H1 (cell line): ENCODE measurements around the gene KCNQ2.

Experiments used
- CHD2 ChIP-seq: IDR thresholded peaks from 2 replicates; pipeline ENCODE4 v1.6.1; 2012; ENCODE audit warnings: low read length, improper control_type of control experiment
- CTBP2 ChIP-seq: IDR thresholded peaks from 2 replicates; pipeline ENCODE4 v1.7.0; 2011; ENCODE audit warnings: borderline replicate concordance, mild to moderate bottlenecking, moderate library complexity, mixed read lengths, low read length; ENCODE audit not compliant: insufficient read depth, insufficient read length
- CTCF ChIP-seq, 3 experiments: IDR thresholded peaks; 1 replicate in 2 of 3; 2 replicates in 1 of 3; pipeline versions ENCODE4 v1.5.1 to v1.6.1; 2011; ENCODE audit warnings: low read length in 3 of 3, mild to moderate bottlenecking in 3 of 3, inconsistent platforms in 2 of 3, low read depth in 1 of 3, moderate library complexity in 1 of 3; ENCODE audit not compliant: insufficient read depth in 1 of 3; ENCODE audit errors: control extremely low read depth in 1 of 3
- EGR1 ChIP-seq: IDR thresholded peaks from 2 replicates; pipeline ENCODE4 v1.6.1; 2011; ENCODE audit warnings: low read depth, low read length, borderline replicate concordance
- EZH2 ChIP-seq: fragments of 200-600 bp; sonication (generic); IDR thresholded peaks from 2 replicates; pipeline ENCODE4 v1.7.1; 2012; ENCODE audit warnings: low read depth, mild to moderate bottlenecking, moderate library complexity, low read length, inconsistent platforms; ENCODE audit not compliant: severe bottlenecking
- JUND ChIP-seq: IDR thresholded peaks from 2 replicates; pipeline ENCODE4 v1.6.1; 2011; ENCODE audit warnings: mild to moderate bottlenecking, improper control_type of control experiment, low read length
- POLR2A ChIP-seq, 2 experiments: IDR thresholded peaks; 1 replicate in 1 of 2; 2 replicates in 1 of 2; pipeline ENCODE4 v1.6.1; 2011; ENCODE audit warnings: low read depth in 2 of 2, low read length in 2 of 2, mild to moderate bottlenecking in 2 of 2; ENCODE audit errors: control extremely low read depth in 1 of 2
- SIRT6 ChIP-seq: IDR thresholded peaks from one replicate; pipeline ENCODE4 v1.7.1; 2012; ENCODE audit warnings: low read length, inconsistent platforms
- SIX5 ChIP-seq: IDR thresholded peaks from 2 replicates; pipeline ENCODE4 v1.6.1; 2011; ENCODE audit warnings: mild to moderate bottlenecking, low read depth, low read length
- TBP ChIP-seq: IDR thresholded peaks from 2 replicates; pipeline ENCODE4 v1.6.1; 2011; ENCODE audit warnings: low read depth, low read length, improper control_type of control experiment
- ZNF274 ChIP-seq: IDR thresholded peaks from 2 replicates; pipeline ENCODE4 v1.7.0; 2012; ENCODE audit warnings: low read length, borderline replicate concordance; ENCODE audit errors: extremely low read depth

DNA sequence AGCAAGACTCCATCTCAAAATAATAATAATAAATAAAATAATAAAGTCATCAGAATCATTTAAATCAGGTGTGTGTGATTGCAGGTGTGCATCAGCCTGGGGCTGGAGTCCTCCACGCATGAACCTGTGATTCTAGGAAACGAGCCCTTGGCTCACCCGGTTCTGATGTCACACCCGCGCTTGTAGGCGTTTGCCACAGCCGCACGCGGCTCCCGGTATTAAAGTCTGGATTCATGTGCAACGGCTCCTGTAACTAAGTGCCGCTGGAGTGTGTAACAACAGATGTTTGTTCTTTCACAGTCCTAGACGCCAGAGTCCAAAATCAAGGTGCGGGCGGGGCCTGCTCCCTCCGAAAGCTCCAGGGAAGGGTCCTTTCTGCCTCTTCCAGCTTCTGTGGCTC is 45.2 kb downstream of the KCNQ2 start:
- no peak for TF ChIP-seq CTCF (IDR thresholded peaks at IDR 0.05; ENCODE audit: control extremely low read depth in 1 of 3, insufficient read depth in 1 of 3, low read depth in 1 of 3, low read length in 3 of 3)
- TF ChIP-seq SIRT6 = no peak
- no peak for TF ChIP-seq EGR1
- no peak for TF ChIP-seq JUND
- no peak for TF ChIP-seq POLR2A (IDR thresholded peaks at IDR 0.05; ENCODE audit: control extremely low read depth in 1 of 2, low read depth in 2 of 2, low read length in 2 of 2)
- no peak for TF ChIP-seq ZNF274
- no peak for TF ChIP-seq CHD2
- no peak for TF ChIP-seq SIX5
- no peak for TF ChIP-seq TBP
- TF ChIP-seq CTBP2 = no peak
- no peak for TF ChIP-seq EZH2
